HT1080 (cell line): ENCODE data around the gene SSTR4. TPM values are rescaled to one million over a fixed set of nuclear protein-coding genes. Genes with fewer than 3 reads are reported as not detected.

ENCODE experiments used
- DNase-seq: peaks from one replicate; pipeline ENCODE4 v3.0.0-alpha.2; 2015; ENCODE audit warnings: low read depth
- total RNA-seq: library from RNA; depleted of rRNA; stranded (reverse); fragments of >200 nt; shearing (Covaris generic); gene quantifications from 2 replicates; pipeline ENCODE4 v1.2.3, GENCODE V29; 2014

Gene SSTR4
- total RNA-seq, 1 experiment from 2014 or later = not detected

GRCh38 chr20:23065266-23066201 is 30.4 kb downstream of the SSTR4 start:
- DNase-seq = no peak

- no peak for DNase-seq
These were observed 31.7 kb downstream of the SSTR4 start for GRCh38 chr20:23066772-23067171.

- DNase-seq = no peak
These were observed 33.2 kb downstream of the SSTR4 start for GRCh38 chr20:23068283-23068682.

GRCh38 chr20:23069108-23069507 is 34.0 kb downstream of the SSTR4 start:
- DNase-seq = no peak

GRCh38 chr20:23071398-23071797 is 36.3 kb downstream of the SSTR4 start:
- DNase-seq = no peak

- DNase-seq = no peak
These were observed 36.9 kb downstream of the SSTR4 start for GRCh38 chr20:23071996-23072395.

- no peak for DNase-seq
These were observed 37.9 kb downstream of the SSTR4 start for GRCh38 chr20:23072892-23073586.

GRCh38 chr20:23074052-23074451 is 38.9 kb downstream of the SSTR4 start:
- DNase-seq = no peak

- no peak for DNase-seq
These were observed 42.2 kb downstream of the SSTR4 start for GRCh38 chr20:23077277-23077676.

- peak; percentile 10 for DNase-seq
These were observed 43.4 kb downstream of the SSTR4 start for GRCh38 chr20:23078351-23079015.

- no peak for DNase-seq
These were observed 43.9 kb downstream of the SSTR4 start for GRCh38 chr20:23079016-23079351.

- DNase-seq = no peak
These were observed 44.8 kb downstream of the SSTR4 start for GRCh38 chr20:23079926-23080325.

- no peak for DNase-seq
These were observed 45.4 kb downstream of the SSTR4 start for GRCh38 chr20:23080521-23080920.

- no peak for DNase-seq
These were observed 46.2 kb downstream of the SSTR4 start for GRCh38 chr20:23081263-23081819.

- no peak for DNase-seq
These were observed 47.9 kb downstream of the SSTR4 start for GRCh38 chr20:23082846-23083552.

GRCh38 chr20:23083553-23084220 is 48.6 kb downstream of the SSTR4 start:
- no peak for DNase-seq

GRCh38 chr20:23084282-23084844 is 49.3 kb downstream of the SSTR4 start:
- no peak for DNase-seq

- no peak for DNase-seq
These were observed 49.8 kb downstream of the SSTR4 start for GRCh38 chr20:23084845-23085365.

GRCh38 chr20:23085436-23086055 is 50.4 kb downstream of the SSTR4 start:
- DNase-seq = no peak
